KBM-7 (cell line): ENCODE results near the gene CNTFR.

Experiments
- DNase-seq: peaks from one replicate; pipeline ENCODE4 v3.0.0-alpha.2; 2015
- in situ Hi-C: fragments of 300-500 bp; cut with MboI; formaldehyde crosslinking; loops from 2 replicates; pipeline ENCODE4 v1.14.3; 2020; ENCODE audit warnings: low sequenced_read_pairs, low pct_unique_long_range_greater_than_20kb, mixed read lengths

The CNTFR gene

GRCh38 chr9:34592895-34593601, 3.5 kb upstream of the CNTFR start:
- DNase-seq, result no peak
- in situ Hi-C loops, result loop anchor here (5.0 to 25.0 kb wide), 2 partner anchors 51 to 181 kb away; no protein-coding TSS in a partner anchor

DNA sequence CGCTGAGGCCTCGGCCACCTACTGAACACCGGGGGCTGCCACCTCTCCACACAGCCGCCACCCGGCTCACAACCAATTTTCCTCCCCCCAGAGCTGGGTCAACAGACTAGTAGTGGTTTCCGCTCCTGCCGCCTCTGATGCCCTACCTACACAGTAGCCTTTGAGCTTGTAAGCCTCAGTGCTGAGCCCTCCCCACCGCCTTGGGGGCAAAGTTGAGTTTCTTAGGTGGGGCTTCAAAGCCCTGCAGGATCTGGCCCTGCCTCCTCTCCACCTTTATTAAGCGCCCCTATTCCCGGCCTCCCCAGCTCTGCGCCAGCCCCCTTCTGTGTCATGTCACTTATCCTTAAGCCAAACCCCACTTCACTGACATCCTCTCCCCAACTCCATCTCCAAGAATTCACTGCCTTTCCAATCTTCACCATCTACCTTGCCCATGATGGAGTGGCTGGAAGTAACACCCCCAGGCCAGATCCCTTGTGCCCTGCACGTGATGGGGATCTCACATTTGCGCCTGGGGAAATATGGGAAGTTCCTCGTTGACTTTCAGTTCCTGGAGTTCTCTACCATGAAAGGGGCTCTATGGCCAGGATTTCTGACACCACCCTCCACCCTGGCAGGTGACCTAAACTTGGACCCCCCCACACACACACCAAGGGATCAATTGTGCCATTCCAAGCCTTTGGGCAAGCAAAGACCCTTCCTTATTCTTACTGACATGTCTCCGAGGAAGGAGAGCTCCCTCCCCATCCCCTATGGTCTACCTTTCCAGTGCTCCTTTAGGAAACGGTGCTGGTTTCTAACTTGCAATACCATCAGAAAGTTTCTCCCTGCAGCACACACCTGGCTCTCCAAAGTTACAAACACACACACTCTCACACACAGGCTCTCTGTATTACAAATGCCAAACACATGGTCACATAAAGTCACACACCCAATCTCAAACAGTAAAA, 2.7 kb upstream of the CNTFR start:
- in situ Hi-C loops, result loop anchor here (5.0 to 25.0 kb wide), 2 partner anchors 50 to 180 kb away; no protein-coding TSS in a partner anchor
- no peak for DNase-seq

DNA sequence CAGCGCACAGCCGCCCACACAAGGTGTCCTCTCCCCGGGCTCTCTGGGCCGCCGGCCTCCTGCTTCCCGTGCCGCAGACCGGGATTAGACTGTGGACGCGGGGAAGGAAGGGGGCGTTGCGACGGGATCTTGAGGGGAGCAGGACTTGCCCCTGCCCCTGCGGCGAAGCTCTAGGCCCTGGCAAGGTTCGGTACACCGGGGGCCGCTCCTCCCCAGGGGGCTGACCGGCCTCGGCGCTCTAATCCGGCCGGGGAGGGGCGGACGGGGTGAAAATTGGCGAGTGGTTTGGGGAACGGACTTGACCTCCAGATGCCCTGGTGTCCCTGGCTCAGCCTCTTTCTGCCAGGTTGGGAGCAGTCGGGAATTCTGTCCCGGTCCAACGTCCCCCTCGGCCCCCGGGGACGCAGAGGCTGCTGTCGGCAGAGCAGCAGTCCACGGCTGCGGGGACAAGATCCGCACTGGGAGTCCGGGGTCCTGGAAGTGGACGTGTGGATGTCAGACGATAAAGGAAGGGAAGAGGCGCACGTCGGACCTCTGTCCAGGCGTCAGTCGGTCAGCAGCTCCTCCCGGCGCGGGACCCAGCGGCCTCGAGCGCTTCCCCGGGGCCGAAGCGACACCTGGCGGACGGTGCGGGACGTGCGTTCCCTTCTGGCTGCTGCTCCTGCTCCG, 1.9 kb upstream of the CNTFR start:
- peak; percentile 69 for DNase-seq
- in situ Hi-C loops, result loop anchor here (5.0 to 25.0 kb wide), 2 partner anchors 49 to 179 kb away; no protein-coding TSS in a partner anchor

DNA sequence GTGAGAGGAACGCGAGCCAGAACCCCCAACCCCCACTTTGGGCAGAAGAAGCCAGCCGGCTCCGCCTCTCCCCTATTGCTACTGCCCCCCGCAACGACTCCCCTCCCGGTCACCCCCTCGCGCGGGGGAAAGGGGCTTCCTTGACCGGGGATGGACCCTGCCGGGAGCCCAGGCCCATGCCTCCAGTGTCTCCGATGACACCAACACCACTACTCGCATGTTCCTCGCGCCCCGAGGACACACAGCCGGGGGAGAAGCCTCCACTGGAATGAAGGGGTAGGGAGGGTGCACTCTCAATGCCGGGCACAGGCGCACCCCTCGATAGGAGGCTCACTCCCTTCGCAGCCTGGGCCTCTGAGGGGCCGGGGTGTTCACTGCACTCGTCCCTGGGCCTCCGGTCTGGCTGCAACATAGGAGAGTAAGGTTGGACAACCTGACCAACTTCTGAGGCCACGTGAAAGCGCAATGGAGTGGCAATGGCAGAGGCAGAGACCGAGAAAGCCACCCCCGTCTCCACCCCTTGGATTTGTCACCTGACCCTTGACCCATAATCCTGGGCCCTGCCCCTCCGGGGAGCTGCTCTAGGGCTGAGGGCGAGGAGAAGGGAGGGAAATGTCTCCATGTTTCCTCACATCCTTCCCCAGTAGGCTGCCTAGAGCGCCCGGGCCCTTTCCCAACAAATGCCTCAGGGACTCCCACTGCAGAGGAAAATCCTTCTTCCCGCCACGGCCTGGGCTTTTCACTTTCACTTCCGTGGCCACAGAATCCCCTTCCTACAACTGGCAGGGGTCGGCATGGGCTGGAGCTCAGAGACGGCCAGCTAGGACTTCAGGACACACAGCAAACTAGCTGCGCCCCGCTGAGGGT, 1.1 kb upstream of the CNTFR start:
- no peak for DNase-seq
- in situ Hi-C loops, result loop anchor here (5.0 to 25.0 kb wide), 2 partner anchors 48 to 178 kb away; no protein-coding TSS in a partner anchor

- in situ Hi-C loops, result loop anchor here (25.0 kb wide), 1 partner anchor 177 kb away; no protein-coding TSS in a partner anchor
- DNase-seq, result no peak
Observed at GRCh38 chr9:34588671-34589635, 571 bp downstream of the CNTFR start.

- in situ Hi-C loops, result loop anchor here (25.0 kb wide), 1 partner anchor 175 kb away; no protein-coding TSS in a partner anchor
Observed at GRCh38 chr9:34587271-34587670, 2.3 kb downstream of the CNTFR start.

GRCh38 chr9:34585946-34586669, 3.4 kb downstream of the CNTFR start:
- in situ Hi-C loops, result loop anchor here (25.0 kb wide), 1 partner anchor 174 kb away; no protein-coding TSS in a partner anchor
- no peak for DNase-seq

More at GRCh38 chr9:34587271-34587670, 2.3 kb downstream of the CNTFR start:
- DNase-seq, result no peak

- in situ Hi-C loops, result loop anchor here (25.0 kb wide), 1 partner anchor 173 kb away; no protein-coding TSS in a partner anchor
Observed at GRCh38 chr9:34584970-34585369, 4.6 kb downstream of the CNTFR start.

DNA sequence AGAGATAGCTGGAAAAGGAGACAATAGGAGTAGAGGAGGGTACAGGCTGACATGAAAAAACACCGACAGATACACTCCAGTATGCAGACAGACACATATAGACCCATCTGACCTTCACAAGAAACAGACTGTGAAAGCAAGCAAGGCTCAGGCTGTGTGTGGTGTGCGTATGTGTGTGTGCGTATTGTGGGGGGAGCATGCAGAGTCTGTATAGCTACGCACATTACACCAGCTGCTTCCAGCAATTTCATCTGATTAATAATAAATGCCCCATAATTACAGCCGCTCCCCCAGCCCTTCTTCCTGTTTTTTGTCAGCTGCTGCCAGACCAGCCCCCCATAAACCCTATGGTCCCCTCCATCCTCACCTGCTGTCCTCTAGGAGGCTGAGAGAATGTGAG, 6.7 kb downstream of the CNTFR start:
- in situ Hi-C loops, result loop anchor here (25.0 kb wide), 1 partner anchor 170 kb away; no protein-coding TSS in a partner anchor
- no peak for DNase-seq

More at GRCh38 chr9:34584970-34585369, 4.6 kb downstream of the CNTFR start:
- DNase-seq, result no peak

DNA sequence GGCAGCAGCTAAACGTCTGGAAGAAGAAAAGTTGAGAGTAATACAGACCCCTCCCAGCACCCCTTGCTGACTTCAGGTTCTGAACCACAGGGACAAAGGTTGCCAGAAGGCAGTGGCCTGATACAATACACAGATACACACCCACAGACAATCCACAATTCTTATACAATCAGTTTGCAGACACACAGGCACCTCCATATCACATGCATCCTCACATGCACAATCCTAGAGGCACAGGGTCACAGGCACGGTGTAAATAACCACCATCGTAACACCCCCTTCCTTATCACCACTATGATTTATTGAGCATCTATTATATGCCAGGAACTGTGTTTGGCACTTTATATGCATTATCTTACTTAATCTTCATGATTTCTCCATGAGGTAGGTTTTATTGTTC, 8.2 kb downstream of the CNTFR start:
- in situ Hi-C loops, result loop anchor here (25.0 kb wide), 1 partner anchor 169 kb away; no protein-coding TSS in a partner anchor
- DNase-seq, result no peak

- in situ Hi-C loops, result loop anchor here (25.0 kb wide), 1 partner anchor 168 kb away; no protein-coding TSS in a partner anchor
- no peak for DNase-seq
Observed at GRCh38 chr9:34580358-34580757, 9.2 kb downstream of the CNTFR start.

DNA sequence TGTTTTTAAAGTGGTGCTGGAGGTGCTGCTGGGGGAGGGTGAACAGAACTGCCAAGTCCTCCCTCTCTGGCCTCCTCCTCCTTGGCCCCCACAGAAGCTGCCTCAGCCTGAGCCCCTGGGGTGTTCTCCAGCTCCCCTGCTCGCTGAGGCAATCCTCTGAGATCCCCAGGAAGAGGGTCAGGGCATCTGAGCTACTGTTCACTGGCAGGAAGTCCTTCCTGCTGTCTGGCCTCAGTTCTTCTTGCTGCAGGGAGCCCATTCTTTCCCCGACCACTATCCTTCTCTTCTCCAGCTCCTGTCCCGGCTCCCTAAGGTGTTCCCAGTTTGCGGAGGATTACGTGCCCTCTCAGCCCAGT, 9.7 kb downstream of the CNTFR start:
- DNase-seq, result no peak
- in situ Hi-C loops, result loop anchor here (25.0 kb wide), 1 partner anchor 167 kb away; no protein-coding TSS in a partner anchor

DNA sequence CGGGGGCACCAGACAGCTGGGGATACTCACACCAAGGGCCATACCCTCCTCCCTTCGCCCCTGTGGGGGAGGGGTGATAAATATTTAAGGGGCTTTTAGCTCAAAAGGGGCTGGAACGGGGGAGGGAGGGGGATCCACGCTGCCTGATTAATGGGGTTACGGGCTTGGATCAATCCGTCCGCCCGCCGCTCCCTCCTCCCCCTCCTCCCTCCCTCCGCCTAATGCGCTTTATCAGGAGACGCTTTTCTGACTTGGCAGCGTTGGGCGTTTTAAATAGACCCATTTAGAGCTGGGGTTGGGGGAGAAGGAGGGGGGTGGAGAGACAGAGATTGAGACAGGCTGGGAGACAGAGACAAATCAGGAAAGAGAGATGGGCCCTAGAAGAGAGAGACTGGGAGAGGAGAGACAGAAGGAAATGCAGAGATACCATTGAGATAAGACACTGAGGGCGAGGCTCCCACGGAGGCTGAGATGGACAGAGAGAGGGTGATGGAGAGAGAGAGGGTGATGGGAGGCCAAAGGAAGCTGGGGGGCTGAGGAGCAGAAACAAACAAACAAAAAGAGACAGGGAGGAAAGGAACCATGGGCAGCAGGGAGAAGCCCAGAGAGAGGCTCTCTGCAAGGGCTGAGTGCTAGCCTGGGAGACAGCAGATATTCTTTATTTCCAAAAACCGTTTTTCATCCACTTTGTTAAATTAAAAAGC, 10.3 kb downstream of the CNTFR start:
- DNase-seq, result no peak
- in situ Hi-C loops, result loop anchor here (25.0 kb wide), 1 partner anchor 167 kb away; no protein-coding TSS in a partner anchor

DNA sequence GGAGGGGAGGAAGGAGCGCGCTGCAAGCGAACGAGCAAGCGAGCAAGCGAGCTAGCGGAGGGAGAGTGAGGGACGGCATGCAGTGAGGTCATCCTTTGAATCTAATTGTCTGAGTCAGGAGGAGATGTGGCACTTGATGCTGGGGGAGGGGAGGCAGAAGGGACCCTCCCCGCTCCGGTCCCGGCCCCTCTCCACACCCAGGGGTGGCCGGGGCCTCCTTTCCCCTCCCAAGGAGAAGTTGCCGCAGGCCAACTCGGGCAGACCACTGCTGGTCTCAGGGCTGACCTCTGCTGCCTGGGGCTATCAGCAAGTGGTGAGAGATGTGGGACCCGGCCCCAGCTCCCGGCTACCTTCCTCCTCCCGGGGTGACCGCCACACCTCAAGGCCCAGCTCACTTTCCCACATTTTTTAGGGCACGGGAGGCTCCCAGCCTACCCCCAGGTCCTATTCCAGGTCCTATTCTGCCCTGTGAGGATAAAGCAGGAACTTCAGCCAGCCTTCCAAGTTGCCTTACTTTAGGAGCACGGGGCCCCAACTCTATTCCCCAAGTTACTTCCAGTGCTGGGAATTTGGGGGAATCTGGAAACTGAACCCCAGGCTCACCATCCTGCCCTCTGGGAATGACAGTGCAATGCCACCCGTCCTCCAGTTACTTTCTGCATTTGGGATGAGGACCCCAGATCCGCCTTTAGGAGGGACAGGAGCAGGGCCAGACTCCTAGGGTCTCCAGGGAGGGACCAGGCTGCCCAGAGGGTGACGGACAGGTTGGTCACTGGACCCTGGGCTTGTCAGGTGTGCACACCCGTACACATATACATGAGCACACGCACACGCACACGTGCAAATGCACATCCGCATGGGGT, 11.1 kb downstream of the CNTFR start:
- DNase-seq, result no peak
- in situ Hi-C loops, result loop anchor here (25.0 kb wide), 1 partner anchor 166 kb away; no protein-coding TSS in a partner anchor
